HG03066 (cell line): ENCODE results near the gene NT5C3B.
"Not testable (repeated sequence)": the region's sequence is repeated elsewhere in the genome, so short reads cannot be mapped to it uniquely, and the experiment has no call there.

Source experiments
- ATAC-seq: cut with Tn5 transposase; IDR thresholded peaks from one replicate; pipeline ENCODE4 v1.9.1; 2021; ENCODE audit warnings: low read depth; ENCODE audit not compliant: unreplicated experiment

NT5C3B gene

DNA sequence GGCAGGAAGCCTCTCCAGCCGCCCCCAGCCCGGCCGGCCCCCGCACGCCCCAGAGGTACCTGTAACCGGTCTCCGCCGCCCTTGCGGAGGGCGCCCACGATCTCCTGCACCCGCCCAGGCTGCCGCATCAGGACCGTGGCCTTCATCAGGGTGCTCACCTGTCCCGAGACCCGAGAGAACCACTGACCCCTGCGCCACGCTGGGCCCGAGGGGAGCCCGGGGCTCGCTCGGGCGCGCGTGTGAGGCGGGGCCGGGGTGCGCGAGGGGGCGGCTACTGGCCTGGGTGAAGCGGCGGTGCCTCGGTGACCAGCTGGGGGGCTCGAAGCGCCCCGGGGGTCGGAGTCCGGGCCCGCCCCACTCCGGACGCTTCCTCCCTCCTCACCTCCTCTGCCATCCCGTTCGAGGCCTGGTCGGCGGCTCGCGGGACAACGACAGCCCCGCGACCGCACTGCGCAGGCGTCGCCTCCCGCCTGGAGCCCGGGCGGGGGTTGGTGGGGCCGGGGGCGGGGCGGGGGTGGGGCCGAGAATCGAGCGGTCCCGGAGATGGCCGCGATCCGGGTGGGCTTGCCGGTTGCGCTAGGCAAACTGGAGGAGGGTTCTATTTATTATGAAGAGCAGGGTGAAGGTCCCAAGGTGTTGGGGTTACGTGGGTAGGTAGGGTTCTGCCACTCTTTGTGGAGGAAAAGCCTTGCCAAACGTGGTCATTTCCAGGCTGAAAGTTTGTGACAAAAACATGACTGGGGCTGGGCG lies at the start of gene NT5C3B:
Gene NT5C3B, minus strand, starts transcription at position 433 of the 750 bp plus-strand sequence. Its CDS starts 39 bp downstream, at position 394.
- no peak for ATAC-seq

DNA sequence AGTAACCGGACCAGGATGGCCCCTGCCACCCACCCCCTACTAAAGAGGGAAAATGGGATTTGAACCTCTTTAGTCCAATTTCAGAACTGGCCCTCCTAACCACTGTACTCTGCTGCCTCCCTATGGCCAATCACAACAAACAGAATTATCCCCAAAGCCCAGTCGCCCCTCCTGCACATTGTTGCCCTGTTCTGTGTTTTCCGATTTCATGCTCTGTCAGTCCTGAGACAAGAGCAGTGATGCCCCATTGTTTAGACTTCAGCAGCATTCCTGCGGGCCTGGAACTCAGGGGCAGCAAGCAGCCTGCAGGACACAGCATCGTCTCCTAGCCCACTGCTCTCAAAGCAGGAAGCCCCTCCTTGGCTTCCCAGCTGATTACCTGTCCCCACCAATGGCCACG lies 49.7 kb upstream of the NT5C3B start:
- ATAC-seq: no peak

DNA sequence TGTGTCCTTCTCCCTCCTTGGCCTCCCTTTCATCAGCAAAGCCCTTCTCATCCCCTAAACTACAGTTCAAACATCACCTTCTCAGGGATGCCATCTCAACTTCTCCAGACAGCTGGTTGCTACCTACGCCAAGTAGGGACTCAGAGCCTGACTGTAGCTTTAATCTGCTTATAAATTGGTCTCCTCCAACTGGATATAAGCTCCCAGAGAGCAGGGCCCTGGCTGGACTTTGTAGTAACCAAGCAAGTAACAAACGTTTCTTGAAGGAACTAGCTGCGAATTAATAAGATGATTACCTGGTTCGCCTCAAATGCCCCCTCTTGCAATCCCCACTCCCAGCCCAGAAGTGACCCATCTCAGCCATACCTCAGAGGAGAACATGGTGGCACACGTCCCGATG lies 46.7 kb upstream of the NT5C3B start:
- ATAC-seq: no peak

DNA sequence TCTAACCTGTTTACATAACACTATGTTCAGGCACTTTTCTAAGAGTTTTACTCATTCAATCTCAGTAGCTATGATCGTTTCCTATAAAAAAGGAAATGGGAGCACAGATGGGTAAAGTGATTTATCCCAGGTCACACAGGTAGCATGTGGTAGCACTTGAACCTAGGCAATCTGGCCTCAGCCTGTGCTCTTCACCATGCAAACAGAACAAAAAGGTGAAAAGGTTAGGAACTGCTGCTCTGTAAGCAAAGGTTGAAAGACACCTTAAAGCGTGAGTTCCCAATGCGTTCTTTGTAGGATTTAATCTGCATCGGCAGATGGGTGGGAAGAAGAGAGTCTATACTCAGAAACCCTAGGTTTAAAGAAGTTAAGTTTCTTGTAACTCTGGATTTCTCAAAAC lies 44.1 kb upstream of the NT5C3B start:
- ATAC-seq: no peak

DNA sequence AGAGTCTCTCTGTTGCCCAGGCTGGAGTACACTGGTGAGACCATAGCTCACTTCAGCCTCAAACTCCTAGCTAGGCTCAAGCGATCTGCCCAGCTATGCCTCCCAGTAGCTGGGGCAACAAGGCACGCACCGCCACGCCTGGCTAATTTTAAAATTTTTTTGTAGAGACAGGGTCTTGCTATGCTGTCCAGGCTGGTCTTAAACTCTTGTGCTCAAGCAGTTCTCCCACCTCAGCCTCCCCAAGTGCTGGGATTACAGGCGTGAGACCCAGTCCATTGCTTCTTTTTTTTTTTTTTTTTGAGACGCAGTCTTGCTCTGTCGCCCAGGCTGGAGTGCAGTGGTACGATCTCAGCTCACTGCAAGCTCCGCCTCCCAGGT lies 38.2 kb upstream of the NT5C3B start:
- not testable (repeated sequence) for ATAC-seq

DNA sequence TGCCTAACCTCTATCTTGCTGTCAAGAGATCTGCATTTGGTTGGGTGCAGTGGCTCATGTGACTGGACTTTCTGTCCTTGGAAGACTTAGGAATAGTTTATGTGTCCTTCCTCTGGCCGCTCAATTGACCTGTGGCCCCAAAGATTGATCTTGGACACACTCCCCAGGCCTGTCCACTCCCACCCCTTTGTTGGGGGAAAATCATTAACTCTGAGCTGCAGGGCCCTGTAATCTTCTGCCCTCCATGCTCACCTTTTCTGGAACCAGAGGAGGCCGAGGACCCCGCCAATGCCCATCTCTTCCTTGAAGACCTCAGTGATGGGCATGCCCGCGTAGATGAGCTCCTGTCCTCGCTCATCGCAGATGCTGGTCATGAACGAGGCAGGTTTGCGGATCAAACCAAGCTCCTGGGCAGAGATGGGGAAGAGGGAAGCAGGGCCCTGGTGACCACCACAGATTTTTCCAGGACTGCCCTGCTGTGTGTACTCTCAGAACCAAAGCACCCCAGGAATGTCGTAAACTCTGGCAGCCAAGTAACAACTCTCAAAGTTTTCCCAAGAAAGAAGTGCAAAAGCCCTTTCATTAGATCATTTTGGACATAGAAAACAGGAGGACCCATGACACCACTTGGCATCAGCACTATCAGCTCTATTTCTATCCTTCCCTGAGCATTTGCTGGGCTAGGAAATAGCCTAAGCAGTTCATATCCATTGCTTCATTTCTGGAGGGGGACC lies 37.7 kb upstream of the NT5C3B start:
- ATAC-seq: no peak

DNA sequence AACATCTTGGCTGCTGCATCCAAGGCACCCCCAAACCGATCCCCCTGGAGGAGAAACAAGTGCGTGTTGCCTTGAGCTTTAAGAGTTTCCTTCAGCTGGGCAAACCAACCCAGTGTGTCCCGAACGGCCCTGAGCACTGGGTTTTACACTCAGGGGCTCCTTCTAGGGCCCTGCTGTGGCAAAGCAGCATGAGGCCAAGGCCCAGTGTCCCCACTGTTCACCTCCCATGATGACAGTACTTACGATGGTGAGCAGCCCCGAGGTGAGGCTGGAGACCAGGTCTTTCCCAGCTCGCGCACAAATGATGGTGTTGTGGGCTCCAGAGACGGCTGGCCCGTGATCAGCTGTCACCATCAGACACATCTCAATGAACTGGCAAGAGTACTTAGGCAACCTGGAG lies 35.8 kb upstream of the NT5C3B start:
- ATAC-seq: no peak

DNA sequence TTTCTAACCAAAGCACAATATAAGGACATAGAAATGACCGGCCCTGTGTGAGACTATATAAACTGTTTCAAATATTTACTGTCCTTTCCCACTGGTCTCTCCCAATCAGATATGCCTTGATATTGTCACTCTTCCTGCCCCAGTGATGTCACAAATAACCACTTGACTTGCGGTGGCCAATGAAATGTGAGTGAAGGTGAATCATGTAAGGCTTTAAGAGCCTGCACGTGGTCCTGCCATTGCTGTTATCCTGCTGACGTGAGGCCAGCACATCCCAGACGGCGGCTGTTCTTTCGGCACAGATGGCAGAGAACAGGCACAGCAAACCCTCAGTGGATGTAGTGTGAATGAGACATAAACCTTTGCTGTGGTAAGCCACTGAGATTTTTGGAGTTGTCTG lies 34.6 kb upstream of the NT5C3B start:
- ATAC-seq: no peak

DNA sequence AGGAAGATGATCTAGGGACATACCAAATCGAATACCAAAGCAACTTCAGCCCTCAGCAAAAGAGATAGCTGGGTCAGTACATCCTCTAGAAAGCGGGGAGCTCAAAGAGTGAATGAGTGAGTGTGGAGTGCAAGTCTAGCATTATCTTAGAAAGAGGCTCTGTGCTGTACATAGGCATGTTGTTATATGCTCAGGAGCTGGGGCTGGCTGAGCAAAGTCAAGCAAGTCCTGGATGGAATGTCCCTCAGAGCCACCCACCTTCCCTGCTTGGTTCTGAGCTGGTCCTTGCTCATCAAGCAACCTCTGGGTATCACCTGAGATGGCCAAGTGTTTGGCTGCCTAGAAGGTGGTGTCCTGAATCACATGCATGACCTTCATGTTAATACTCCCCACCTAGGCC lies 34.1 kb upstream of the NT5C3B start:
- no peak for ATAC-seq

DNA sequence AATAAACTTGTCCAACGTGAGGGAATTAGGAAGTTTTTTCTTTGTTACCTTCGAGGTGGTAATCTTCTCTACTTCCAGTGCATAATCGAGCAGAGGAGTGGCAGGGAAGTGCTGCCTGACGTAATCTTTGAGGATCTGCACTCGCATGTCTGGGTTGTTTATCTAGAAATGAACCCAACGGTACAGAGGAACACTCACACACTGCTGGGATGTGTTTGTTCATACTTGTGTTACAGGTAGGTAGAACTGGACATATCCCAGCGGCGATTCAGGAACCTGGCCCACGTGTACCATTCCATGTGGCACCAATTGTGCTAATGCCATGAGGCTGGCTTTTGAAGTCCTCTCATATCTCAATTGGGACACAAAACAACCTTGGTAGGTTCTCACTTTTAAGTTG lies 33.4 kb upstream of the NT5C3B start:
- no peak for ATAC-seq

DNA sequence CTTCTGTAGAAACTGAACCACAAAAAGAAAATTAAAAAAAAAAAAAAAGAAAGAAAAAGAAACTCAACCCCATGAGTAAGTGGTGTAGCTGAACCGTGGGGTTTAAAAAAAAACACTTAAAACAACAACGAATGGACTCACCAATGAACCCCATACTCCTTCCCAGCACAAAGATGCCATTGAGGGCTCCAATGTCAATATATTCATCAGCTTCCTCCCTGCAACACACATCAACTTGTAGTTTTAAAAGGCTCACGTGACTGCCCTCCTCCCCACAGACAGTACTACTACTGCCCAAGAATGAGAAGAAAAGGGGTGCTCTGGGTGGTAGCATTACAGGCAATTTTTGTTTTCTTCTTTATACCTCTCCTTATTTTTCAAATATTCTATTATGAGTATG lies 32.5 kb upstream of the NT5C3B start:
- ATAC-seq: no peak

DNA sequence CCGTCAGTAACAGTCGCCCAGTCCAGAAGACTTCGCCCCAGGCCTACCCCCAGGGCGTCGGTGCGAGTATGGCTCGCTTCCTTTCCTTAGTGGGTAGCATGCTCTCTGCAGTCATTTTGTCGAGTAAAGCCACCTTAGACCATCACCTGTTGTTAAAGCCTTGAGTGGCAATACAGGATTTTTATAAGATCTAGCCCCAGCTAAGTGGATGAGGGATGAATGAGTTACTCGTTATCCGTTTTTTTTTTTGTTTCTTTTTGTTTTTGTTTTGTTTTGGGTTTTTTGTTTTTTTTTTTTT lies 29.5 kb upstream of the NT5C3B start:
- no peak for ATAC-seq

DNA sequence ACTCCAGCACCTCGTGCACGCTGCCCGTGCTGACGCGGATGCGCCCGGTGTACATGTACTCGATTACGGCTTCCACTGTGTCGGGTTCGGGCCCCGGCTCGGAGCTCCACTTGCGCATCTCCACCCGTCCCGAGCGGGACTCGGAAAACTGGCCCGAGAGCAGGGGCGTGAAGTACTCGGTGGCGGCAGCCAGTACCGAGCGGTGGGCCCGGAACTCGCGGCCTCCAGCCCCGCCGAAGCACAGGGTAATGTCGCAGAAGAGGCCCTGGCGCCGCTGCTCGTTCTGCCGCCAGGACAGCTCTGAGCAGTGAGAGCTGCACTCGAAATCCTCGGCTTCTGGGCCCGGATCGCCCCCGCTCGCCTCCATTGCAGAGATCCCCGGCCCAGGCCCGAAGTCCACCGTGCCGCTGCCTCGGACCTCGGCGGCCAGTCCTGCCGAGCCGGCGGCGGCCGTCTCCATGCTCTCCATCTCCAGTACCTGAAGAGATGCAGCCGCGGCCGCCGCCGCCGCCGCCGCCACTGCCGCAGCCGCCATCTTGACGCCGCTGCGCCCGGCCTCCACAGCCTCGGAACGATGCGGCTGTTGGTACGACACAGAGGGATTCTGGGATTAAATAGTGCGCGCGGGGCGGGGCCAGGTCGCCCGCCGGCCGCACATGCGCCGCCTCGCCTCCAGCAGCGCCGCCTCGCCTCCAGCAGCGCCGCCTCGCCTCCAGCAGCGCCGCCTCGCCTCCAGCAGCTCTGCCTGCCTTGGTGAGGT lies 29.0 kb upstream of the NT5C3B start, which contains the start of gene KLHL11:
Gene KLHL11, minus strand, starts transcription at position 588 of the 760 bp plus-strand sequence. Its CDS starts 53 bp downstream, at position 535.
- ATAC-seq: peak; percentile 76

DNA sequence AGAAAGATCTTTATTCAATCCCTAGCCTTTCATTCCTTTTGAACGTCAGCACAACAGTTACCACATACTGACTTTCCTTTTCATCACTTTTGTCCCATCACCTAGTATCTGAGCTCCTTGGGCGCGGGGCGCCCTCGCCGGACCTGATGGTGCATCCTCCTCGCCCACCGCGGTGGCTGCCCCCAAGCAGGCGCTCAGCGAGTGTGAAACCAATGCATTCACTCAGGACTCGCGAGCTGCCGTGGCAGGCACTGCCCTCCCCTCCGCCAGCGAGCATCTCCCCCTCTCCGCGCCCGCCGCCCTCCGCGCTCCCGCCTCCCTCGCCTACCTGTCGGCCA lies 28.4 kb upstream of the NT5C3B start:
- ATAC-seq: peak; percentile 26

DNA sequence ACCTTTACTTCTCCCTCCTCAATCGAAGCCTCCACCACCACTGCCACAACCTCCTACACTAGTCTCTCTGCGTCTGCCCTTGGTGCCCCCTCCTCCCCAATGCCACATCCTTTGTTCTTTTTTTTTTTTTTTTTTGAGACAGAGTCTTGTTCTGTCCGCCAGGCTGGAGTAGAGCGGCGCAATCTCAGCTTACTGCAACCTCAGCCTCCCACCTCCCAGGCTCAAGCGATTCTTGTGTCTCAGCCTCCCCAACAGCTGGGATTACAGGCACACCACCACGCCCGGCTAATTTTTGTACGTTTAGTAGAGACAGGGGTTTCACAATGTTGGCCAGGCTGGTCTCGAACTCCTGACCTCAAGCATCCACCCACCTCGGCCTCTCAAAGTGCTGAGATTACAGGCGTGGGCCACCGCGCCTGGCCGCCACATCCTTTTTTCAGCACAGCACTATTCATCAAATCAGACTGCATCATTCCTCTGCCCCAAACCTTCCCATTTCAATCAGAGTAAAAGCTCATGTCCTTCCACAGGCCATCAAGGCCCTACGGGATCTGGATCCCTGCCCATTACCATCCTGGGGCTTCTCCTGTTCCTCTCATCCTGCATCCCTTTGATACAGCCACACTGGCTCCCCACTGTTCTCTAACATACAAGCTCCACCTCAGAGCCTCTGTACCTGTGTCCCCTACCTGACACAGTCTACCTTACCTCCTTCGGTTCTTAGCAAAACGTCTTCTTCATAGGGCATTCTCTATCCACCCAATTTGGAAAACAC lies 27.2 kb upstream of the NT5C3B start:
- ATAC-seq: no peak

DNA sequence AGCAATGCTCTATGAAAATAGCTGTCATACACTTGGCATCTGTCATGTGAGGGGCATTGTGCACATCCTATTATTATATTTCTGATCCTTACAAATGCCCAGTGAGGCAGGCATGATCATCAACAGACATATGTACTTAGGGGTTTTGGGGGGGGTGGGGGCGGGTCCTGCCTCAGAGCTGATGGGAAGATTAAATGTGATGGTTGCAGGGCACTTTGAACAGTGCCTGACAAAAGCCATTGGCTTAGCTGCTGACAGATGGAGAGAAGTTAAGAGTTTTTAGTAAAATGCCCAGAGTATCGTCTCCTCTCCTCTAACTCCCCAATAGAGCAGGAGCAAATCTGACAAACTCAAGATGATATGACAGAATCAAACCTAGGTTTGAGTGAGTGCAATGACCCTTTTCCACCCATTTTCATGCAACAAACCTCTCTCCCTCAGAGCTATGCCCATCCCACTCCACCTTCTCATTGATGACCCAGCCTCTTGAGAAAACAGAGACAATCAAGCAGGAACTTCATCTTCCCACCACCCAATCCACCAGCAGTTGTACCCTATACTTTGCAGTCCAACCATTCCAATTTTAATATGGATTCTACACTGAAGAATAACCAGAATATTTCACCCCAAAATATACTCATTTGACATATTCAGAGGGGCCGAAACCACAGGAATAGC lies 24.4 kb upstream of the NT5C3B start:
- no peak for ATAC-seq

DNA sequence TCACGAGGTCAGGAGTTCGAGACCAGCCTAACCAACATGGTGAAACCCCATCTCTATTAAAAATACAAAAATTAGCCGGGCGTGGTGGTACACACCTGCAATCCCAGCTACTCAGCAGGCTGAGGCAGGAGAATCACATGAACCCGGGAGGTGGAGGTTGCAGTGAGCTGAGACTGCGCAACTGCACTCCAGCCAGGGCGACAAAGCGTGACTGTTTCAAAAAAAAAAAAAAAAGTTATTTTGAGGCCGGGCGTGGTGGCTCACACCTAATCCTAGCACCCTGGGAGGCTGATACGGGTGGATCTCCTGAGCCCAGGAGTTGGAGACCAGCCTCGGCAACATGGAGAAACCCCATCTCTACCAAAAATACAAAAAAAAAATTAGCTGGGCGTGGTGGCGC lies 15.3 kb upstream of the NT5C3B start:
- ATAC-seq: not testable (repeated sequence)

DNA sequence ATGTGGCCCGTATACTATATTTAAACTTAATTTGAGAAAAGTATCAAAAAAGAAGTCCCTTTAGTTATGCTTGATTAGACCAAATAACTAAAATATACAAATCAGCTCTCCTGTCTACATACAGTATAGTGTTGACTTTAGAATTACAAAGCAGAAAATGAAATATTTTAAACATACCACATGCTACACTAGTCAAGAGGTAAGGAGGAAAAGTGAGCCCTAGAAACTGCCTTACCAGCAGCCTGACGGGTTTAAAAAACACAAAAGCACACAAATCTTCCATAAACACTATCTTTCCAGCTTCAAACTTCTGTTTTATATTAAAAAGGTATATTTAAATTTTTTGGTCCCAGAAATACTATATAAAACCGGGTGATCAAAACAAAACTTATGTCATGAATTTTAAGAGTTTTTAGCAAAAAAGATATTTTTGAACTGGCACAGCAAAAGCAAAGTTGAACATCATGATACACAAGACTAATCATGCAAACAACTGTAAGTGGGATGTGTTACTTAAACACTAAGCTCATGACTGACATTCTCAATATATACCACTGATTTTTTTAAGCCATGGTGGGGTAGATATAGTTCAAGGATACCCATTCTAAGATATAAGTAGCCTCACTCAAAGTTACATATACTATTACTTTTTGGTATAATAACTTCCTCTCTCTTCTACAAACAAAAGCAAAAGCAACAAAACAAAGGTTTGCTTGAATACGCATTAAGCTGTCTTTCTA lies 13.4 kb upstream of the NT5C3B start:
- ATAC-seq: no peak

DNA sequence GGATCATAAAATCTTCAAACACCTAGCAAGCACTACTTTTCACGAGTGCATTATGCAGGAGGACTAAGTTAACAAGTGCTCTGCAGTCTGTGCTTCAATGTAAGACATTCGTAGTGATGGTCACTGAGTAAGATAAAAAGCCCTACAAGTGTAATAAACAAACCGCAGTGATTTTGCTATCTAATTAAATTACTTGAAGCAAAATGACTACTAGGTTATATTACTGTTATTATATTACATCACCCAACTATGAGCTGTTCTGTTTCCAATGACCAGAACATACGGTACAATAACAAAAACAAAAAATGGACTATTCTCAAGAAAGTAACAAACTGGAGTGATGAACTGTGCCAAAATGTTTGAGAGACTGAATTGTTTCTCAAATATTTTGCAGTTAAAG lies 12.8 kb upstream of the NT5C3B start:
- no peak for ATAC-seq

DNA sequence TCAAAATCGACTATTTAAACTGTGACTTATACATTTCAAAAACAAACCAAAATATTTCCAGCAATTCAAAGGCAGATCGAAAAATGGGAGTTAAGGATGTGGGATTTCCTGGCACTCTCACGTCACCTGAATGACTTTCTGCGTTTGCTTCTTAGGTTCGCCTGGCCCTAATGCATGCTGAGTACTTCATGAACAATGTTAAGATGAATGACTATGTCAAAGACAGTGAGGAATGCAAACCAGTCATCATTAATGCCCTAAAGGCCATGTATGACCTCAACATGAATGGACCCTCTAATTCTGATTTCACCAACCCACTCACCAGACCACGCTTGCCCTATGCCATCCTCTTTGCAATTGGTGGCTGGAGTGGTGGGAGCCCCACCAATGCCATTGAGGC lies 8.9 kb upstream of the NT5C3B start:
- ATAC-seq: no peak
